ENCODE data around the gene FBH1.

- TF ChIP-seq CREB1 (IDR thresholded peaks at IDR 0.05; ENCODE audit: low read depth) (no peak), ZBTB40 (IDR thresholded peaks at IDR 0.05; ENCODE audit: borderline replicate concordance) (no peak), MXI1 (IDR thresholded peaks at IDR 0.05; ENCODE audit: low read depth, low read length) (no peak), CBX3 (IDR thresholded peaks at IDR 0.05; ENCODE audit: borderline replicate concordance, low read depth) (no peak), SMAD1 (IDR thresholded peaks at IDR 0.05; ENCODE audit: low read depth, partially characterized antibody) (no peak), USF1 (IDR thresholded peaks at IDR 0.05; ENCODE audit: borderline replicate concordance, extremely low read length, insufficient read depth, low read depth, low read length) (no peak), NBN (IDR thresholded peaks at IDR 0.05) (no peak)
These were observed 63.6 kb downstream of the FBH1 start for GRCh38 chr10:5953676-5954075.

Data from GM12878 (cell line).